Measurements from ENCODE around the gene MORN2. TPM values are rescaled to one million over a fixed set of nuclear protein-coding genes. Genes with fewer than 3 reads are reported as not detected.

Gene MORN2
- total and polyA plus RNA-seq, 2 donors (not counting 1 experiment from before 2014, with no cell fraction given) = 14.4 to 35.1 TPM

DNA sequence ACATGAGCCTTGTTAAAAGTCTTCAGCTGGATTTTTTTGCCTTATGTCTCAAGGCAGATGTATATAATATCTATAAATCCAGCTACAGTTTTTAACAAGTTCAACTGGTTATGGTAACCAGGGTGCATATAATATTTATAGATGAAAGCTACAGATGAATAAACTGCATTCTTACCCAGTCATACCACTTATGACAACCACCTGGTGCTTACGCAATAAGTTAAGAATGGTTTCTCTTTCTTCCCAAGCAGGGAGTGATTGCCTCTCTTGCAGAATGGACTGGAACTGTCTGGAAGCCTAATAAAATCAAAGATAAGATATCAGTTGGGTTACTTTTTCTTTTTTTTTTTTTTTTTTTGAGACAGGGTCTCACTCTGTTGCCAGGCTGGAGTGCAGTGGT, 19.6 kb upstream of the MORN2 start:
- H3K27ac ChIP-seq (ENCODE audit: insufficient read depth, low read length) = no peak overlapping the region
- no peak overlapping the region for H3K4me2 ChIP-seq (ENCODE audit: extremely low read depth, insufficient read depth, low read length)
- no peak overlapping the region for H2AFZ ChIP-seq (ENCODE audit: low read length)
- peaks cover 6% of the 10 kb centered on the region for H3K36me3 ChIP-seq (ENCODE audit: control insufficient read depth, insufficient read depth, low read length)
- DNase-seq (ENCODE audit: low read depth in 2 of 2) = peak; percentile 2 to 28
- no peaks in the 10 kb centered on the region for H3K79me2 ChIP-seq (ENCODE audit: control insufficient read depth, insufficient read depth, low read length)
- no peaks in the 10 kb centered on the region for H4K20me1 ChIP-seq (ENCODE audit: control insufficient read depth, extremely low read depth, insufficient read depth, low read length)
- H3K9ac ChIP-seq (ENCODE audit: insufficient read depth, low read length) = no peak overlapping the region
- no peaks in the 10 kb centered on the region for H3K4me1 ChIP-seq (ENCODE audit: control insufficient read depth, extremely low read depth, insufficient read depth, low read length)
- no peak overlapping the region for H3K4me3 ChIP-seq (replicated peaks in 1 of 4; ENCODE audit: control extremely low read depth in 1 of 4, insufficient read depth in 1 of 4, low read depth in 3 of 4, low read length in 4 of 4)
- H3K9me3 ChIP-seq (ENCODE audit: control insufficient read depth, insufficient read depth, low read depth, low read length) = no peaks in the 10 kb centered on the region
- TF ChIP-seq, protein P1, sequence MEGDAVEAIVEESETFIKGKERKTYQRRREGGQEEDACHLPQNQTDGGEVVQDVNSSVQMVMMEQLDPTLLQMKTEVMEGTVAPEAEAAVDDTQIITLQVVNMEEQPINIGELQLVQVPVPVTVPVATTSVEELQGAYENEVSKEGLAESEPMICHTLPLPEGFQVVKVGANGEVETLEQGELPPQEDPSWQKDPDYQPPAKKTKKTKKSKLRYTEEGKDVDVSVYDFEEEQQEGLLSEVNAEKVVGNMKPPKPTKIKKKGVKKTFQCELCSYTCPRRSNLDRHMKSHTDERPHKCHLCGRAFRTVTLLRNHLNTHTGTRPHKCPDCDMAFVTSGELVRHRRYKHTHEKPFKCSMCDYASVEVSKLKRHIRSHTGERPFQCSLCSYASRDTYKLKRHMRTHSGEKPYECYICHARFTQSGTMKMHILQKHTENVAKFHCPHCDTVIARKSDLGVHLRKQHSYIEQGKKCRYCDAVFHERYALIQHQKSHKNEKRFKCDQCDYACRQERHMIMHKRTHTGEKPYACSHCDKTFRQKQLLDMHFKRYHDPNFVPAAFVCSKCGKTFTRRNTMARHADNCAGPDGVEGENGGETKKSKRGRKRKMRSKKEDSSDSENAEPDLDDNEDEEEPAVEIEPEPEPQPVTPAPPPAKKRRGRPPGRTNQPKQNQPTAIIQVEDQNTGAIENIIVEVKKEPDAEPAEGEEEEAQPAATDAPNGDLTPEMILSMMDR (conservative IDR thresholded peaks at IDR 0.05 in 1 of 2, IDR thresholded peaks at IDR 0.05 in 1 of 2; ENCODE audit: low read depth in 1 of 2, low read length in 2 of 2) = no peak
- no peak for TF ChIP-seq EZH2 (IDR thresholded peaks at IDR 0.05; ENCODE audit: low read length, missing control alignments)
- H3K27me3 ChIP-seq (ENCODE audit: control insufficient read depth, insufficient read depth, low read length) = no peaks in the 10 kb centered on the region

DNA sequence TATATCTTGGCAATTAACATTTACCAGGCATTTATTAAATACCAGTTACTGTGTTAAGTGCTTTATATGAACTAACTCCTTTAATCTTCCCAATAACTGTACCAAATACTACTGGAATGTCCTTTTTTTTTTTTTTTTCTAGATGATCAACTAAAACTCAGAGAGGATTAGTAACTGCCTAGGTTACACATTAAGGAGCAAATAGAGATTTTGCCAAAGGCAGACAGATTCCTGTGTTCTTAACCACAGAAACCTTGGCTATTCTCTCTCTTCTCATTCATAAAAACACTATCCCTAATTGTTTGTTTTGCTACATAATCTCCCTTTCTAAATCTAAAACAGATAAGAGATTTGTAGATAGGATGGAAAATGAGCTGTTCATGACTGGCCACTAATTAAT, 13.3 kb upstream of the MORN2 start:
- TF ChIP-seq, protein P1 (conservative IDR thresholded peaks at IDR 0.05 in 1 of 2, IDR thresholded peaks at IDR 0.05 in 1 of 2; ENCODE audit: low read depth in 1 of 2, low read length in 2 of 2) = no peak
- no peak for TF ChIP-seq EZH2 (IDR thresholded peaks at IDR 0.05; ENCODE audit: low read length, missing control alignments)
- H2AFZ ChIP-seq (ENCODE audit: low read length) = no peak overlapping the region
- no peak overlapping the region for H3K9ac ChIP-seq (ENCODE audit: insufficient read depth, low read length)
- peak in 1 of 2 donors; percentile 2 for DNase-seq (ENCODE audit: low read depth in 2 of 2)
- no peak overlapping the region for H3K4me2 ChIP-seq (ENCODE audit: extremely low read depth, insufficient read depth, low read length)
- no peak overlapping the region for H3K4me3 ChIP-seq (replicated peaks in 1 of 4; ENCODE audit: control extremely low read depth in 1 of 4, insufficient read depth in 1 of 4, low read depth in 3 of 4, low read length in 4 of 4)
- no peaks in the 10 kb centered on the region for H3K9me3 ChIP-seq (ENCODE audit: control insufficient read depth, insufficient read depth, low read depth, low read length)
- peaks cover 3% of the 10 kb centered on the region for H3K36me3 ChIP-seq (ENCODE audit: control insufficient read depth, insufficient read depth, low read length)
- H3K27me3 ChIP-seq (ENCODE audit: control insufficient read depth, insufficient read depth, low read length) = no peaks in the 10 kb centered on the region
- no peaks in the 10 kb centered on the region for H3K4me1 ChIP-seq (ENCODE audit: control insufficient read depth, extremely low read depth, insufficient read depth, low read length)
- H3K79me2 ChIP-seq (ENCODE audit: control insufficient read depth, insufficient read depth, low read length) = no peaks in the 10 kb centered on the region
- no peaks in the 10 kb centered on the region for H4K20me1 ChIP-seq (ENCODE audit: control insufficient read depth, extremely low read depth, insufficient read depth, low read length)
- no peak overlapping the region for H3K27ac ChIP-seq (ENCODE audit: insufficient read depth, low read length)

DNA sequence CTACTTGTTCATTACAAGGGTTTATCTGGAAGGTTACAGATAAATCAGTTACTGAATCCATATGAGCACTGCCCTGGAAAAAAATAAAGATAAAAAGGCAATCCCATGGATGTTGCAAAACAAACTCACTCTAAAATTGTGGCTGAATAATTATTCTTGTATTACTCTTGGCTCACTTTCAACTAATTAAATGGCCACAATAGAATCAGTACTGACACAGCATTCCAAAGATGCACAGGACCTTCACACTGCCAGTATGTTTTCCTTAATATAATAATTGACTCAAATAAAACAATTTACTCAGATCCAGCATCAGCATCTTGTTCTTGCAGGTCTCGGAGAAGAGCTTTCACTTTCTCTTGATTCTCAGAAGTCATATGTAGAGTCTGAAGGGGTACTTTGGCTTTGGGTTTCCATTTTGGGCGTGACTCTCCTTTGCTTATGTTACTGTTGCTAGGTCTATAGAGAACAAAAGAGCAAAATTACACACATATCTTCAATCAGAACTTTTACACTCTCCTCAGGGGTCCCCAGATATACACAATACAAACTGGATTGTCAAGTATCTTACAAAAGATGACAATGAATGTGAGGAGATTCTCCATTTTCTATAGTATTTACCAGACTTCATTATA, 12.6 kb upstream of the MORN2 start:
- H2AFZ ChIP-seq (ENCODE audit: low read length) = no peak overlapping the region
- no peak for DNase-seq (ENCODE audit: low read depth in 2 of 2)
- no peaks in the 10 kb centered on the region for H3K4me1 ChIP-seq (ENCODE audit: control insufficient read depth, extremely low read depth, insufficient read depth, low read length)
- no peaks in the 10 kb centered on the region for H4K20me1 ChIP-seq (ENCODE audit: control insufficient read depth, extremely low read depth, insufficient read depth, low read length)
- no peak overlapping the region for H3K4me3 ChIP-seq (replicated peaks in 1 of 4; ENCODE audit: control extremely low read depth in 1 of 4, insufficient read depth in 1 of 4, low read depth in 3 of 4, low read length in 4 of 4)
- no peak overlapping the region for H3K4me2 ChIP-seq (ENCODE audit: extremely low read depth, insufficient read depth, low read length)
- H3K27me3 ChIP-seq (ENCODE audit: control insufficient read depth, insufficient read depth, low read length) = no peaks in the 10 kb centered on the region
- H3K9me3 ChIP-seq (ENCODE audit: control insufficient read depth, insufficient read depth, low read depth, low read length) = no peaks in the 10 kb centered on the region
- H3K36me3 ChIP-seq (ENCODE audit: control insufficient read depth, insufficient read depth, low read length) = peaks cover 3% of the 10 kb centered on the region
- no peak overlapping the region for H3K9ac ChIP-seq (ENCODE audit: insufficient read depth, low read length)
- H3K27ac ChIP-seq (ENCODE audit: insufficient read depth, low read length) = no peak overlapping the region
- TF ChIP-seq, protein P1 (conservative IDR thresholded peaks at IDR 0.05 in 1 of 2, IDR thresholded peaks at IDR 0.05 in 1 of 2; ENCODE audit: low read depth in 1 of 2, low read length in 2 of 2) = no peak
- TF ChIP-seq EZH2 (IDR thresholded peaks at IDR 0.05; ENCODE audit: low read length, missing control alignments) = no peak
- no peaks in the 10 kb centered on the region for H3K79me2 ChIP-seq (ENCODE audit: control insufficient read depth, insufficient read depth, low read length)

Data from fibroblast of lung (primary cell).